ENCODE measurements around the gene FOXD3. TPM values are rescaled to one million over a fixed set of nuclear protein-coding genes. Genes with fewer than 3 reads are reported as not detected.

Gene FOXD3
- not detected in 2 replicates for total RNA-seq

DNA sequence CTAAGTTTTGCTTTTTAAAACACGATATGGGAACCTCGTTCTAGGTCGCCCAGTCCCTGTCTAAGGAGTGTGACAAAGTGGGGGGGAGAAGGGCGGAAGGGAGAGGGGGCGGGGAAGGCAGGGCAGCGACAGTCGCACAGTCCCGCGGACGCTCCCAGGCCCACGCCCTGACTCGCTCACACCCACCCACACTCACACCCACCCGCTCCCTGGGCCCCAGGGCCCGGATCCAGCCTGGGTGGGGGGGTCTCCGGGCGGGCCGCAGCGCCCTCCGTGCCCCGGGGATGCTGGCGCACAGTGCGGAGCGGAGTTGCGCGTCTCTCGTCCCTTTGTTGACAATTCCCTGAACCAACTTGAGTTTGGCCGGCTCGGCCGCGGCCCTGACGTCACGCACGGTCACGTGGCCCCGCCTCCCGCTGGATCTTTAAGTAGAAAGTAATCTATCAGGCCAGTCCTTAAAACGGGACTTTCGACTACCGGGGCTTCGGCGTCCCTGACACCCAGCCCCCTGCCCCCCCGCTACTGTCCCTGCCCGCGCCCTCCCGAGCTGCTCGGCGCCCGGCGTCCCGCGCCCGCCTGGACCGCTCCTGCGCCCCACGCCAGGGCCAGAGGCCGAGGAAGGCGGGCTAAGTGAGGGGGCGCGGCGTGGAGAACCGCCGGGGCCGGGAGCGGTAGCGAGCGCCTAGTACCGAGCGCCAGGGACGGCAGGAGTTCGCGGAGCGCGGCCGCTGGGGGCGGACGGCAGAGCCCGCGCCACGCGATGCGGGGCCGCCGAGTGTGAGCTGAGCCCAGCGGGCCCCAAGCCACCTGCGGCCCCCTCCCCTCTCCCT, at the start of gene FOXD3:
FOXD3 (plus strand) TSS at position 454 of the 830 bp plus-strand sequence. CDS start 492 bp downstream, outside the sequence.
- intact Hi-C loops (cut with micrococcal nuclease), result no loop called here
- peak; percentile 27 for DNase-seq (ENCODE audit: low spot score)
- peak within 1 kb of the TSS; percentile 55 for H3K27ac Mint-ChIP-seq

GRCh38 chr1:63272811-63273210, 49.6 kb upstream of the FOXD3 start:
- Mint-ChIP-seq H3K27ac (no peak overlapping the region), H3K27me3 (ENCODE audit: low read depth) (peaks cover 15% of the 10 kb centered on the region), H3K36me3 (ENCODE audit: low read depth) (no peaks in the 10 kb centered on the region), H3K4me1 (ENCODE audit: low read depth) (no peaks in the 10 kb centered on the region), H3K9me3 (no peaks in the 10 kb centered on the region), H3K4me3 (ENCODE audit: low read depth) (no peak overlapping the region)
- DNase-seq (ENCODE audit: low spot score), result no peak
- intact Hi-C loops (cut with micrococcal nuclease), result no loop called here

More for the DNA sequence above, at the start of gene FOXD3:
- peaks cover 17% of the 10 kb centered on the region for H3K9me3 Mint-ChIP-seq
- H3K4me3 Mint-ChIP-seq (ENCODE audit: low read depth), result peak within 1 kb of the TSS; percentile 71
- H3K4me1 Mint-ChIP-seq (ENCODE audit: low read depth), result peaks cover 32% of the 10 kb centered on the region
- peaks cover 73% of the 10 kb centered on the region for H3K27me3 Mint-ChIP-seq (ENCODE audit: low read depth)
- peaks cover 19% of the 10 kb centered on the region for H3K36me3 Mint-ChIP-seq (ENCODE audit: low read depth)

GRCh38 chr1:63274371-63274770, 48.0 kb upstream of the FOXD3 start:
- Mint-ChIP-seq H3K36me3 (ENCODE audit: low read depth) (no peaks in the 10 kb centered on the region), H3K4me1 (ENCODE audit: low read depth) (no peaks in the 10 kb centered on the region), H3K4me3 (ENCODE audit: low read depth) (no peak overlapping the region), H3K27me3 (ENCODE audit: low read depth) (peaks cover 11% of the 10 kb centered on the region), H3K27ac (no peak overlapping the region), H3K9me3 (no peaks in the 10 kb centered on the region)
- no peak for DNase-seq (ENCODE audit: low spot score)
- intact Hi-C loops (cut with micrococcal nuclease), result no loop called here

GRCh38 chr1:63274979-63275378, 47.4 kb upstream of the FOXD3 start:
- H3K4me1 Mint-ChIP-seq (ENCODE audit: low read depth), result no peaks in the 10 kb centered on the region
- peaks cover 11% of the 10 kb centered on the region for H3K27me3 Mint-ChIP-seq (ENCODE audit: low read depth)
- H3K27ac Mint-ChIP-seq, result no peak overlapping the region
- DNase-seq (ENCODE audit: low spot score), result no peak
- no peaks in the 10 kb centered on the region for H3K9me3 Mint-ChIP-seq
- intact Hi-C loops (cut with micrococcal nuclease), result no loop called here
- no peak overlapping the region for H3K4me3 Mint-ChIP-seq (ENCODE audit: low read depth)
- H3K36me3 Mint-ChIP-seq (ENCODE audit: low read depth), result no peaks in the 10 kb centered on the region

GRCh38 chr1:63276624-63277023, 45.7 kb upstream of the FOXD3 start:
- Mint-ChIP-seq H3K27ac (no peak overlapping the region), H3K9me3 (no peaks in the 10 kb centered on the region), H3K4me1 (ENCODE audit: low read depth) (no peaks in the 10 kb centered on the region), H3K4me3 (ENCODE audit: low read depth) (no peak overlapping the region), H3K36me3 (ENCODE audit: low read depth) (no peaks in the 10 kb centered on the region), H3K27me3 (ENCODE audit: low read depth) (peaks cover 11% of the 10 kb centered on the region)
- DNase-seq (ENCODE audit: low spot score), result no peak
- intact Hi-C loops (cut with micrococcal nuclease), result no loop called here

DNA sequence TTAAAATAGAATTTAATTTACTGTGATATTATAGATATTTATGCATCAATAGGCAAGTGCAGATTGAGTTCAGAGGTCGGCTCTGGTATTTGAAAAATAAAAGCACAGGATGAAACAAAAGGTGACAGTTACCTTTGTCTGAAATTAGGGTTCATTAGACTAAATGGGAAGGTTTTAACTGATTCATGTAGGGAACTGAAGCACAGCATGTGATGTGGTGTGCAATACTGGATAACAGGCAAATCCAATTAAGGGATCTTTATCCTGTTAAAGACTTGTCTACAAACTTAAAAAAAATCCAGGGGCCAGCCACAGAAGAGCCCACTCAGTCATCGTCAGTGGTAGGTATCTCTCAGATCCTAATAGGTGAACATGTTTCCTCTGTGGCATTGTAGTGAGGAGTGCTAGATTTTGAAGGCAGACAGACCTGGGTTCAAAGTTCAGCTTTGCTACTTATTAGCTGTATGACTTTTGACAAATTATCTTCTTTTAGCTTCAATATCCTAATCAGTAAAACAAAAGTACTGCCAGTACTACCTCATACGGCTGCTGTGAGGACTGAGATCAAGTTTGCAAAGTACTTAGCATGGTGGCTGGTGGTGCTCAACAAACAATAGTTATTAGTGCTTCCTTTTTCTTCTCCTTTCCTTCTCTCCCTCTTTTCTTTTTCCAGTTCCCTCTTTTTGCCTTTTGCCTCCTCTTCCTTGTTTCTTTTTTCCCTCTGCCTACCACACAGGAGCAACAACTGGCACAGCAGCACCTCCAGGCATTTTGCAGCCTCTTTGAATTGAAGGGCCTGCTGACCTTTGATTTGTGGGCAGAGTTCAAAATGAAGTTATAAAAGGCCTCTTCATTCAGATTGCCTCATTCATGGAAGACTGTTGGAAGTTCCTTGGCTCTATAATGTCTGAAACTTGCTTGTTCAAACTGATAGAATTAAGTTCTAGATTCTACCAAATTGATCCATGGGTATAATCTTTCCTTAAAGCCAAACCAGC, 44.9 kb upstream of the FOXD3 start:
- H3K4me1 Mint-ChIP-seq (ENCODE audit: low read depth), result no peaks in the 10 kb centered on the region
- intact Hi-C loops (cut with micrococcal nuclease), result no loop called here
- H3K27ac Mint-ChIP-seq, result no peak overlapping the region
- DNase-seq (ENCODE audit: low spot score), result no peak
- H3K9me3 Mint-ChIP-seq, result no peaks in the 10 kb centered on the region
- H3K36me3 Mint-ChIP-seq (ENCODE audit: low read depth), result no peaks in the 10 kb centered on the region
- H3K4me3 Mint-ChIP-seq (ENCODE audit: low read depth), result no peak overlapping the region
- H3K27me3 Mint-ChIP-seq (ENCODE audit: low read depth), result peaks cover 11% of the 10 kb centered on the region

DNA sequence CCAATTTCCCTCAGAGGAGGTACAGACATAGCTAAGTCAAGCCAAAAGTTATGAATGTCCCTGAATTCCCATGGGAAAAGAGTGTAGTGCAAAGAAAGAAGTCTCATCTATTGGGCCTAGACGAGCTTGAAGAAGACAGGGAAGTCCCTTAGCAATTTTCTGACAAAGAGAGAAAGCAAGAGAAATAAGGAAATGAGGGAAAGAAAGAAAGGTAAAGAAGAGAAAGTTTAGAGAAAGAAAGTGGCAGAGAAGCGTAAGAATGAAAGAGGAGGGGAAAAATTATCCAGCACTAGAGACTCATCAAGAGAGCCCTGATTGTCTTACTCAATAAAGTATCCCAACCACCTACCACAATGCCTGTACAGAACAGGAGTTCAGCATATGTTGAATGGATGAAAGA, 40.6 kb upstream of the FOXD3 start:
- intact Hi-C loops (cut with micrococcal nuclease), result no loop called here
- no peak overlapping the region for H3K27ac Mint-ChIP-seq
- peaks cover 2% of the 10 kb centered on the region for H3K27me3 Mint-ChIP-seq (ENCODE audit: low read depth)
- H3K9me3 Mint-ChIP-seq, result no peaks in the 10 kb centered on the region
- no peaks in the 10 kb centered on the region for H3K4me1 Mint-ChIP-seq (ENCODE audit: low read depth)
- no peaks in the 10 kb centered on the region for H3K36me3 Mint-ChIP-seq (ENCODE audit: low read depth)
- DNase-seq (ENCODE audit: low spot score), result no peak
- H3K4me3 Mint-ChIP-seq (ENCODE audit: low read depth), result no peak overlapping the region

- no peaks in the 10 kb centered on the region for H3K4me1 Mint-ChIP-seq (ENCODE audit: low read depth)
- H3K27ac Mint-ChIP-seq, result no peak overlapping the region
- peaks cover 10% of the 10 kb centered on the region for H3K9me3 Mint-ChIP-seq
- no peaks in the 10 kb centered on the region for H3K36me3 Mint-ChIP-seq (ENCODE audit: low read depth)
- no peaks in the 10 kb centered on the region for H3K27me3 Mint-ChIP-seq (ENCODE audit: low read depth)
- no peak overlapping the region for H3K4me3 Mint-ChIP-seq (ENCODE audit: low read depth)
- intact Hi-C loops (cut with micrococcal nuclease), result no loop called here
- no peak for DNase-seq (ENCODE audit: low spot score)
These were observed 33.2 kb upstream of the FOXD3 start for GRCh38 chr1:63289135-63289534.

DNA sequence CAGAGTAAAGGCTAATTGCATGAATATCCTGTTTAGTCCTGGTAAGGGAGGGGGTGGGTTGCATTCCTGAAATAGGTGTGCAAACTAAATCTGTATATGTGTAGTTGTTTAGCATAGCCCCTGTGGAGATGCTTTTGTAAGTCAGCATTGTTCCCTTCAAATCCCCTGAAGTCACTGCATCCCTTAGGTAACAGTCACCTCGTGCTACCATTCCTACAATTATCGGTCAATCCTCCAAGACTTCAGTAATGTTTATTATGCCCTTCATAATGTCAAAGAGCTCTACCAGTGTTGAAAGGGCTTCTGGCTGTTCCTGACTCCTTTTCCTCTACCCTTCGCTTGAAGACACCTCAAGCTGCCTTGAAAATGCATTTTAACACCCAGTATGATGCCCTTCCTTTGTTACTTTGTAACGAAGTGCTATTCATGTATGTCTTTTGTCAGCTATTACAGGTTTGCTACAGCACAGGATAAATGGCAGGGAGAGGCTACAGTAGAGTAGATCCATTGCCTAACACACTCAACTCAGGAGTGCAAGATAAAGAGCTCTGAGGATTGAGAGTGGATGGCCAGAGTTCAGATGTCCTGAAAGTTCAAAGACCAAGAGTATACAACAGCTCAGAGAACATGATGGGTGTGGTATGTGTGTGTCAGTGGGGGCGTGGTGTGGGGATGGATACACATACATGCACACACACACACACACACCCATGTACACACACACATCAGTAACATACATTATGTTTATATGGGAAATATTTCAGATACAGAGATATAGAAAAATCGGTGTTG, 27.4 kb upstream of the FOXD3 start:
- H3K27me3 Mint-ChIP-seq (ENCODE audit: low read depth), result peaks cover 4% of the 10 kb centered on the region
- intact Hi-C loops (cut with micrococcal nuclease), result no loop called here
- no peaks in the 10 kb centered on the region for H3K9me3 Mint-ChIP-seq
- no peak for DNase-seq (ENCODE audit: low spot score)
- no peak overlapping the region for H3K4me3 Mint-ChIP-seq (ENCODE audit: low read depth)
- H3K27ac Mint-ChIP-seq, result no peak overlapping the region
- H3K4me1 Mint-ChIP-seq (ENCODE audit: low read depth), result no peaks in the 10 kb centered on the region
- no peaks in the 10 kb centered on the region for H3K36me3 Mint-ChIP-seq (ENCODE audit: low read depth)

- DNase-seq (ENCODE audit: low spot score), result no peak
- Mint-ChIP-seq H3K9me3 (no peaks in the 10 kb centered on the region), H3K4me3 (ENCODE audit: low read depth) (no peak overlapping the region), H3K27me3 (ENCODE audit: low read depth) (peaks cover 27% of the 10 kb centered on the region), H3K4me1 (ENCODE audit: low read depth) (no peaks in the 10 kb centered on the region), H3K36me3 (ENCODE audit: low read depth) (no peaks in the 10 kb centered on the region), H3K27ac (no peak overlapping the region)
- intact Hi-C loops (cut with micrococcal nuclease), result no loop called here
These were observed 18.0 kb upstream of the FOXD3 start for GRCh38 chr1:63304410-63304809.

DNA sequence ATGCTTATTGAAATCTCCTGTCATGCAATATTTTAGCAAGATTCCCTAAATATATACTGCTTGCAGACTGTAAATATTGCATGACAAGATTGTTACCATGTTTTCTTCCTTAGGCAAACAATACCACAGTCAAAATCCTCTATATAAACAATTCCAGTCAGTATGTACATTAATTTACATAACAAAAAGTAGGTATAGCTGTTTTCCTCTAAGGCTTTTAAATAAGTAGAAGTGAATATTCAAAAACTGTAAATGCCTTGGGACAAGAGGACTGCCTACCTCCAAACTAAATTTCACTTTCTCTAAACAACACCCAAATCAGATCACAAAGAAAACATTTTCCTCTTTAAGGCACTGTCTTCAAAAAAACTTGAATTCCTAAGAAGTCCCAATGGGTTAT, 17.3 kb upstream of the FOXD3 start:
- H3K36me3 Mint-ChIP-seq (ENCODE audit: low read depth), result no peaks in the 10 kb centered on the region
- no peak overlapping the region for H3K27ac Mint-ChIP-seq
- H3K4me3 Mint-ChIP-seq (ENCODE audit: low read depth), result no peak overlapping the region
- intact Hi-C loops (cut with micrococcal nuclease), result no loop called here
- no peaks in the 10 kb centered on the region for H3K9me3 Mint-ChIP-seq
- peaks cover 27% of the 10 kb centered on the region for H3K27me3 Mint-ChIP-seq (ENCODE audit: low read depth)
- no peak for DNase-seq (ENCODE audit: low spot score)
- H3K4me1 Mint-ChIP-seq (ENCODE audit: low read depth), result no peaks in the 10 kb centered on the region

GRCh38 chr1:63307196-63307794, 15.1 kb upstream of the FOXD3 start:
- no peaks in the 10 kb centered on the region for H3K9me3 Mint-ChIP-seq
- no peak overlapping the region for H3K27ac Mint-ChIP-seq
- H3K27me3 Mint-ChIP-seq (ENCODE audit: low read depth), result peaks cover 27% of the 10 kb centered on the region
- intact Hi-C loops (cut with micrococcal nuclease), result no loop called here
- no peak for DNase-seq (ENCODE audit: low spot score)
- no peak overlapping the region for H3K4me3 Mint-ChIP-seq (ENCODE audit: low read depth)
- H3K4me1 Mint-ChIP-seq (ENCODE audit: low read depth), result no peaks in the 10 kb centered on the region
- H3K36me3 Mint-ChIP-seq (ENCODE audit: low read depth), result no peaks in the 10 kb centered on the region

All from activated T-helper 2 cell treated with anti-CD3 and anti-CD28 coated beads, Interferon-gamma antibody, Interleukin-2, Interleukin-4, amounts not matched to agents 10 μg/mL and 5 μg/mL and 100 μg/mL, durations not matched to agents 14 hours and 24 hours and 36 hours (primary cell).